HepG2 (cell line): ENCODE measurements around the gene CDC42BPG. TPM values are rescaled to one million over a fixed set of nuclear protein-coding genes. Genes with fewer than 3 reads are reported as not detected.
A peak's percentile ranks its signal among the peaks of the same experiment; 100 is the strongest.

Experiments used
- ERF ChIP-seq: IDR thresholded peaks from 2 replicates; pipeline ENCODE4 v1.6.1; 2018; ENCODE audit warnings: missing biosample characterization, missing genetic modification reagents
- FOXP1 ChIP-seq, 2 experiments: fragments of 450-650 bp in 1 of 2; IDR thresholded peaks; 2 replicates each; pipeline ENCODE4 v1.6.1; 2017 to 2018; ENCODE audit warnings: antibody characterized with exemption in 1 of 2
- GLI4 ChIP-seq: sonication (generic); formaldehyde crosslinking; IDR thresholded peaks from 2 replicates; pipeline ENCODE4 v1.5.1; 2020; ENCODE audit warnings: missing genetic modification reagents, mild to moderate bottlenecking, moderate library complexity, borderline replicate concordance
- HCFC1 ChIP-seq: fragments of 150-350 bp; IDR thresholded peaks from 2 replicates; pipeline ENCODE4 v1.6.1; 2014; ENCODE audit warnings: low read depth, low read length
- KLF11 ChIP-seq: IDR thresholded peaks from 2 replicates; pipeline ENCODE4 v1.6.1; 2016; ENCODE audit warnings: missing compliant biosample characterization
- NFIC ChIP-seq: IDR thresholded peaks from 2 replicates; pipeline ENCODE4 v1.6.1; 2012; ENCODE audit warnings: mild to moderate bottlenecking, low read length, inconsistent platforms
- RFXANK ChIP-seq: IDR thresholded peaks from 2 replicates; pipeline ENCODE4 v1.6.1; 2016
- SP1 ChIP-seq, 2 experiments: fragments of 450-650 bp in 1 of 2; sonication (generic) in 1 of 2; formaldehyde crosslinking in 1 of 2; IDR thresholded peaks; 2 replicates each; pipeline versions ENCODE4 v1.4.0 to v1.6.1; 2016 to 2020; ENCODE audit warnings: missing genetic modification reagents in 1 of 2
- TCF7L2 ChIP-seq: IDR thresholded peaks from 2 replicates; pipeline ENCODE4 v1.6.1; 2011; ENCODE audit warnings: mild to moderate bottlenecking, low read depth, low read length, moderate library complexity
- TOE1 ChIP-seq: sonication (generic); formaldehyde crosslinking; IDR thresholded peaks from 2 replicates; pipeline ENCODE4 v1.4.0; 2020; ENCODE audit warnings: mild to moderate bottlenecking, missing genetic modification reagents
- ZNF136 ChIP-seq: sonication (generic); formaldehyde crosslinking; IDR thresholded peaks from 2 replicates; pipeline ENCODE4 v1.8.1; 2022; ENCODE audit warnings: low read depth, mild to moderate bottlenecking, moderate library complexity, missing genetic modification reagents
- ZNF430 ChIP-seq: sonication (generic); formaldehyde crosslinking; IDR thresholded peaks from 2 replicates; pipeline ENCODE4 v1.9.0; 2021; ENCODE audit warnings: mild to moderate bottlenecking, missing genetic modification reagents
- ZNF496 ChIP-seq: sonication (generic); formaldehyde crosslinking; IDR thresholded peaks from 2 replicates; pipeline ENCODE4 v1.8.1; 2023; ENCODE audit warnings: mild to moderate bottlenecking, moderate library complexity, missing genetic modification reagents; ENCODE audit not compliant: insufficient replicate concordance
- ZNF563 ChIP-seq: sonication (generic); formaldehyde crosslinking; IDR thresholded peaks from 2 replicates; pipeline ENCODE4 v1.8.0; 2022; ENCODE audit warnings: mild to moderate bottlenecking, moderate library complexity, missing genetic modification reagents
- ZNF572 ChIP-seq: sonication (generic); formaldehyde crosslinking; IDR thresholded peaks from 2 replicates; pipeline ENCODE4 v1.5.1; 2020; ENCODE audit warnings: mild to moderate bottlenecking, missing genetic modification reagents
- ZNF737 ChIP-seq: sonication (generic); formaldehyde crosslinking; IDR thresholded peaks from 2 replicates; pipeline ENCODE4 v1.5.0; 2020; ENCODE audit warnings: missing genetic modification reagents, mild to moderate bottlenecking, borderline replicate concordance
- ZNF761 ChIP-seq: sonication (generic); formaldehyde crosslinking; conservative IDR thresholded peaks from 2 replicates; pipeline ENCODE4 v1.4.0; 2020; ENCODE audit warnings: mild to moderate bottlenecking, missing genetic modification reagents
- ZNF773 ChIP-seq: sonication (generic); formaldehyde crosslinking; IDR thresholded peaks from 2 replicates; pipeline ENCODE4 v1.4.0; 2020; ENCODE audit warnings: missing genetic modification reagents, borderline replicate concordance
- polyA plus RNA-seq, 8 experiments: library from polyadenylated mRNA; depleted of rRNA in 3 of 8; stranded (reverse) in 7 of 8; unstranded in 1 of 8; fragments of >200 nt; fragmentation: Illumina TruSeq in 4 of 8; extraction: Trizol in 4 of 8; gene quantifications; 2 replicates each; pipeline versions ENCODE4 v1.2.1 to v1.2.3, GENCODE V29; 2011 to 2016; ENCODE audit warnings: low read depth in 4 of 8, missing spikeins in 1 of 8, mixed read lengths in 1 of 8; ENCODE audit not compliant: insufficient read depth in 1 of 8
- total RNA-seq, 5 experiments: library from RNA; depleted of rRNA; stranded (reverse); fragments of >200 nt; fragmentation: Illumina TruSeq; extraction: Trizol; gene quantifications; 2 replicates each; pipeline ENCODE4 v1.2.3, GENCODE V29; 2016; ENCODE audit warnings: low read depth in 1 of 5
- TF ChIP-seq, protein P1 (sequence below): sonication (generic); formaldehyde crosslinking; IDR thresholded peaks from 2 replicates; pipeline ENCODE4 v1.5.0; 2020; ENCODE audit warnings: mild to moderate bottlenecking, missing genetic modification reagents
- TF ChIP-seq, protein P2 (sequence below): sonication (generic); formaldehyde crosslinking; IDR thresholded peaks from 2 replicates; pipeline ENCODE4 v1.5.0; 2020; ENCODE audit warnings: mild to moderate bottlenecking, missing genetic modification reagents, borderline replicate concordance
- TF ChIP-seq, protein P3 (sequence below): sonication (generic); formaldehyde crosslinking; IDR thresholded peaks from 2 replicates; pipeline ENCODE4 v1.5.0; 2020; ENCODE audit warnings: missing genetic modification reagents, mild to moderate bottlenecking, borderline replicate concordance
- TF ChIP-seq, protein P4 (sequence below): IDR thresholded peaks from 2 replicates; pipeline ENCODE4 v1.6.1; 2016; ENCODE audit warnings: mild to moderate bottlenecking, missing biosample characterization, missing genetic modification reagents
- TF ChIP-seq, protein P5 (sequence below): sonication (generic); formaldehyde crosslinking; IDR thresholded peaks from 2 replicates; pipeline ENCODE4 v1.5.0; 2020; ENCODE audit warnings: missing genetic modification reagents, mild to moderate bottlenecking, borderline replicate concordance

Gene CDC42BPG
- total and polyA plus RNA-seq, 2 of the 13 experiments (the other 11 are each of a cell fraction or from before 2014, with no cell fraction given), result 0.55 to 1.4 TPM

DNA sequence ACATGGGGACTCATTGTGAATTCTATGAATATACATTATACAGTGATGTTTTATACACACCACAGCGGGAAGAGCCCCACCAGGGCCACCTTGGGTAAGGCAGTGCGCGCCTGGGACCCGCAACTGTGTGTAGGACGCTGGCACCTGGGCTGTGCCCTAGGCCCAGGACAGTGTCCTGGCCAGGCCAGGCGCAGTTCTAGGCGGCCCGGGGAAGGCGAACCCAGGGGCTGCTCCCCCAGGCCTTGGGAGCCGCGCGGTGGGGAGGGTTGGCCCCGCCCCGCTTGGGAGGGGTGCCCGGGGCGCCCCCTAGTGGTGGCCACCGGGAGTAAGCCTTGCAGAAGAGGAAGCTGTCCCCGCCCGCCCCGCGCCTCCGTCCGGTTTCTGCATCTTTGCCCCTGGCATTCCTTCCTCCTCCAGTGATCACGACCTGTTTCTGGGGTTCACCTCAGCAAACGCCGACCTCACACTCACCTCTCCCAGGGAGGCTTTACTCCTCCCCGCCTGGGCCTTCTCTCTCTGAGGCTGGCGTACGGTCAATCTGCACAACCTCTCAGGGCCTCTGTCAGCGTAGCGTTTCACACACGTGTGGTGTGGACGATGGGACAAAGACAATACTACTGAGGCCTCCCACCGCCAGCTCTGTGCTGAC, 43.4 kb upstream of the CDC42BPG start (continued):
- TF ChIP-seq, protein P1, sequence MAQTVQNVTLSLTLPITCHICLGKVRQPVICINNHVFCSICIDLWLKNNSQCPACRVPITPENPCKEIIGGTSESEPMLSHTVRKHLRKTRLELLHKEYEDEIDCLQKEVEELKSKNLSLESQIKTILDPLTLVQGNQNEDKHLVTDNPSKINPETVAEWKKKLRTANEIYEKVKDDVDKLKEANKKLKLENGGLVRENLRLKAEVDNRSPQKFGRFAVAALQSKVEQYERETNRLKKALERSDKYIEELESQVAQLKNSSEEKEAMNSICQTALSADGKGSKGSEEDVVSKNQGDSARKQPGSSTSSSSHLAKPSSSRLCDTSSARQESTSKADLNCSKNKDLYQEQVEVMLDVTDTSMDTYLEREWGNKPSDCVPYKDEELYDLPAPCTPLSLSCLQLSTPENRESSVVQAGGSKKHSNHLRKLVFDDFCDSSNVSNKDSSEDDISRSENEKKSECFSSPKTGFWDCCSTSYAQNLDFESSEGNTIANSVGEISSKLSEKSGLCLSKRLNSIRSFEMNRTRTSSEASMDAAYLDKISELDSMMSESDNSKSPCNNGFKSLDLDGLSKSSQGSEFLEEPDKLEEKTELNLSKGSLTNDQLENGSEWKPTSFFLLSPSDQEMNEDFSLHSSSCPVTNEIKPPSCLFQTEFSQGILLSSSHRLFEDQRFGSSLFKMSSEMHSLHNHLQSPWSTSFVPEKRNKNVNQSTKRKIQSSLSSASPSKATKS (CRISPR knock-in tag), result no peak
- TF ChIP-seq SP1 (IDR thresholded peaks at IDR 0.05) (no peak), SP1 (CRISPR knock-in tag; IDR thresholded peaks at IDR 0.05) (peak; percentile 59), KLF11 (CRISPR knock-in tag) (no peak), ZNF430 (CRISPR knock-in tag) (no peak), NFIC (no peak), ZNF563 (CRISPR knock-in tag) (no peak; the same call in 1 of the 2 replicates), FOXP1 (IDR thresholded peaks at IDR 0.05) (no peak), FOXP1 (CRISPR knock-in tag; IDR thresholded peaks at IDR 0.05) (no peak), ZNF572 (CRISPR knock-in tag) (peak; percentile 90), ZNF136 (CRISPR knock-in tag) (no peak), ZNF496 (CRISPR knock-in tag) (no peak), TOE1 (CRISPR knock-in tag) (no peak), GLI4 (CRISPR knock-in tag) (no peak), RFXANK (CRISPR knock-in tag) (no peak), ERF (CRISPR knock-in tag) (peak; percentile 40; the same call in 1 of the 2 replicates), HCFC1 (no peak), ZNF761 (CRISPR knock-in tag) (no peak), ZNF773 (CRISPR knock-in tag) (no peak), TCF7L2 (no peak), ZNF737 (CRISPR knock-in tag) (no peak)
- TF ChIP-seq, protein P2, sequence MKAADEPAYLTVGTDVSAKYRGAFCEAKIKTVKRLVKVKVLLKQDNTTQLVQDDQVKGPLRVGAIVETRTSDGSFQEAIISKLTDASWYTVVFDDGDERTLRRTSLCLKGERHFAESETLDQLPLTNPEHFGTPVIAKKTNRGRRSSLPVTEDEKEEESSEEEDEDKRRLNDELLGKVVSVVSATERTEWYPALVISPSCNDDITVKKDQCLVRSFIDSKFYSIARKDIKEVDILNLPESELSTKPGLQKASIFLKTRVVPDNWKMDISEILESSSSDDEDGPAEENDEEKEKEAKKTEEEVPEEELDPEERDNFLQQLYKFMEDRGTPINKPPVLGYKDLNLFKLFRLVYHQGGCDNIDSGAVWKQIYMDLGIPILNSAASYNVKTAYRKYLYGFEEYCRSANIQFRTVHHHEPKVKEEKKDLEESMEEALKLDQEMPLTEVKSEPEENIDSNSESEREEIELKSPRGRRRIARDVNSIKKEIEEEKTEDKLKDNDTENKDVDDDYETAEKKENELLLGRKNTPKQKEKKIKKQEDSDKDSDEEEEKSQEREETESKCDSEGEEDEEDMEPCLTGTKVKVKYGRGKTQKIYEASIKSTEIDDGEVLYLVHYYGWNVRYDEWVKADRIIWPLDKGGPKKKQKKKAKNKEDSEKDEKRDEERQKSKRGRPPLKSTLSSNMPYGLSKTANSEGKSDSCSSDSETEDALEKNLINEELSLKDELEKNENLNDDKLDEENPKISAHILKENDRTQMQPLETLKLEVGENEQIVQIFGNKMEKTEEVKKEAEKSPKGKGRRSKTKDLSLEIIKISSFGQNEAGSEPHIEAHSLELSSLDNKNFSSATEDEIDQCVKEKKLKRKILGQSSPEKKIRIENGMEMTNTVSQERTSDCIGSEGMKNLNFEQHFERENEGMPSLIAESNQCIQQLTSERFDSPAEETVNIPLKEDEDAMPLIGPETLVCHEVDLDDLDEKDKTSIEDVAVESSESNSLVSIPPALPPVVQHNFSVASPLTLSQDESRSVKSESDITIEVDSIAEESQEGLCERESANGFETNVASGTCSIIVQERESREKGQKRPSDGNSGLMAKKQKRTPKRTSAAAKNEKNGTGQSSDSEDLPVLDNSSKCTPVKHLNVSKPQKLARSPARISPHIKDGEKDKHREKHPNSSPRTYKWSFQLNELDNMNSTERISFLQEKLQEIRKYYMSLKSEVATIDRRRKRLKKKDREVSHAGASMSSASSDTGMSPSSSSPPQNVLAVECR (CRISPR knock-in tag), result peak; percentile 65; the same call in 1 of the 2 replicates
- TF ChIP-seq, protein P3, sequence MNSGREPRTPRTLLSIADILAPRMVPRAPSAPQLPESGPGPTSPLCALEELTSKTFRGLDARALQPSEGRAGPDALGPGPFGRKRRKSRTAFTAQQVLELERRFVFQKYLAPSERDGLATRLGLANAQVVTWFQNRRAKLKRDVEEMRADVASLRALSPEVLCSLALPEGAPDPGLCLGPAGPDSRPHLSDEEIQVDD, result no peak
- TF ChIP-seq, protein P4, sequence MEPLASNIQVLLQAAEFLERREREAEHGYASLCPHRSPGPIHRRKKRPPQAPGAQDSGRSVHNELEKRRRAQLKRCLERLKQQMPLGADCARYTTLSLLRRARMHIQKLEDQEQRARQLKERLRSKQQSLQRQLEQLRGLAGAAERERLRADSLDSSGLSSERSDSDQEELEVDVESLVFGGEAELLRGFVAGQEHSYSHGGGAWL, result peak; percentile 59
- TF ChIP-seq, protein P5, sequence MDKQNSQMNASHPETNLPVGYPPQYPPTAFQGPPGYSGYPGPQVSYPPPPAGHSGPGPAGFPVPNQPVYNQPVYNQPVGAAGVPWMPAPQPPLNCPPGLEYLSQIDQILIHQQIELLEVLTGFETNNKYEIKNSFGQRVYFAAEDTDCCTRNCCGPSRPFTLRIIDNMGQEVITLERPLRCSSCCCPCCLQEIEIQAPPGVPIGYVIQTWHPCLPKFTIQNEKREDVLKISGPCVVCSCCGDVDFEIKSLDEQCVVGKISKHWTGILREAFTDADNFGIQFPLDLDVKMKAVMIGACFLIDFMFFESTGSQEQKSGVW (CRISPR knock-in tag), result no peak
